ENCODE results near the gene IGSF9.

Gene IGSF9

GRCh38 chr1:159932296-159933285 is 12.8 kb downstream of the IGSF9 start:
- DNase-seq (ENCODE audit: low read depth in 3 of 3), result no peak

- no peak for DNase-seq (ENCODE audit: low read depth in 3 of 3)
These were observed 13.6 kb downstream of the IGSF9 start for GRCh38 chr1:159931795-159932173.

- DNase-seq (ENCODE audit: low read depth in 3 of 3), result no peak
These were observed 14.2 kb downstream of the IGSF9 start for GRCh38 chr1:159931101-159931794.

GRCh38 chr1:159930634-159931033 is 14.8 kb downstream of the IGSF9 start:
- no peak for DNase-seq (ENCODE audit: low read depth in 3 of 3)

GRCh38 chr1:159930216-159930615 is 15.2 kb downstream of the IGSF9 start:
- DNase-seq (ENCODE audit: low read depth in 3 of 3), result no peak

- DNase-seq (ENCODE audit: low read depth in 3 of 3), result no peak
These were observed 16.0 kb downstream of the IGSF9 start for GRCh38 chr1:159929155-159930051.

GRCh38 chr1:159928491-159929050 is 16.8 kb downstream of the IGSF9 start:
- DNase-seq (ENCODE audit: low read depth in 3 of 3), result no peak

- no peak for DNase-seq (ENCODE audit: low read depth in 3 of 3)
These were observed 17.5 kb downstream of the IGSF9 start for GRCh38 chr1:159927849-159928431.

- no peak for DNase-seq (ENCODE audit: low read depth in 3 of 3)
These were observed 18.1 kb downstream of the IGSF9 start for GRCh38 chr1:159927211-159927848.

- no peak for DNase-seq (ENCODE audit: low read depth in 3 of 3)
These were observed 19.7 kb downstream of the IGSF9 start for GRCh38 chr1:159925719-159926078.

- DNase-seq (ENCODE audit: low read depth in 3 of 3), result peak; percentile 78 to 84 (median 78)
These were observed 20.4 kb downstream of the IGSF9 start, which contains the start of gene TAGLN2 for GRCh38 chr1:159924791-159925718. TSS of gene TAGLN2 (minus strand) at chr1:159925507. CDS start at chr1:159920509, 4,998 bp downstream.

GRCh38 chr1:159924025-159924790 is 21.2 kb downstream of the IGSF9 start:
- DNase-seq (ENCODE audit: low read depth in 3 of 3), result peak in 1 of 3 experiments; percentile 26

GRCh38 chr1:159923203-159924024 is 22.0 kb downstream of the IGSF9 start:
- peak in 2 of 3 experiments; percentile 60 to 66 for DNase-seq (ENCODE audit: low read depth in 3 of 3)

GRCh38 chr1:159922511-159923202 is 22.8 kb downstream of the IGSF9 start:
- DNase-seq (ENCODE audit: low read depth in 3 of 3), result no peak

GRCh38 chr1:159921700-159922504 is 23.5 kb downstream of the IGSF9 start:
- no peak for DNase-seq (ENCODE audit: low read depth in 3 of 3)

- no peak for DNase-seq (ENCODE audit: low read depth in 3 of 3)
These were observed 24.2 kb downstream of the IGSF9 start for GRCh38 chr1:159921251-159921650.
